ENCODE measurements around the gene RCOR1. TPM values are rescaled to one million over a fixed set of nuclear protein-coding genes. Genes with fewer than 3 reads are reported as not detected.

The RCOR1 gene
- total RNA-seq, 1 experiment from 2014 or later: 102 TPM

- BruUV-seq (replicated peaks): no TSS peak
- Histone ChIP-seq H3K4me3 (ENCODE audit: low read depth, low read length, poor library complexity, severe bottlenecking) (no peak overlapping the region), H3K9me3 (ENCODE audit: low read depth, low read length, poor library complexity, severe bottlenecking) (peaks cover 10% of the 10 kb centered on the region), H3K36me3 (ENCODE audit: insufficient read depth, low read length, poor library complexity, severe bottlenecking) (peaks cover 13% of the 10 kb centered on the region), H3K27me3 (replicated peaks; ENCODE audit: insufficient read depth, low read depth, low read length, poor library complexity) (no peaks in the 10 kb centered on the region), H3K27ac (ENCODE audit: low read depth, low read length, poor library complexity, severe bottlenecking) (no peak overlapping the region), H3K4me1 (ENCODE audit: insufficient read depth, low read length, poor library complexity, severe bottlenecking) (no peaks in the 10 kb centered on the region)
- DNase-seq (ENCODE audit: low spot score): no peak
- CTCF ChIA-PET: no interaction called here
- intact Hi-C loops (cut with micrococcal nuclease; ENCODE audit: unreplicated experiment): no loop called here
- TF ChIP-seq CTCF (conservative IDR thresholded peaks at IDR 0.05; ENCODE audit: low read depth, low read length) (no peak), EZH2 (IDR thresholded peaks at IDR 0.05; ENCODE audit: borderline replicate concordance, low read depth, low read length, poor library complexity, severe bottlenecking) (no peak)
- POLR2A ChIA-PET (ENCODE audit: low non-redundant PET): no interaction called here
Measured at GRCh38 chr14:102746634-102747438, 154.4 kb downstream of the RCOR1 start.

DNA sequence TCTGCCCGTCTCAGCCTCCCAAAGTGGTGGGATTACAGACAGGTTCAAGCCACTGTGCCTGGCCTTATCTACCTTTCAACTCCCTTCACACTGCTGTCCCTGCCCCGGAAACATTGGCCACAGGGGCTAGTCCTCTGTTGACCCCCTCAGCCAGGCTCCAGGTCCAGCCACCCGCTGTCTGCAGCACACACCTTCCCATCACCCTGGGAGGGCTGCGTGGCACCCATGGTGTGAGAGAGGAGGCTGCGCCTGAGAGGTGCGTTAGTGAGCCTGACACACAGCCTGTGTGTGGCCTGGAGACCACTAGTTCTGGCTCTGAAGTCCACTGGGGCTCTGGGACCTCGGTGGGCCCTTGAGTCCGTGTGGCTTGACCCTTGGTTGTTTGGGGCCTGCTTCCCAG lies 156.4 kb downstream of the RCOR1 start:
- Histone ChIP-seq H3K27me3 (replicated peaks; ENCODE audit: insufficient read depth, low read depth, low read length, poor library complexity) (no peaks in the 10 kb centered on the region), H3K4me3 (ENCODE audit: low read depth, low read length, poor library complexity, severe bottlenecking) (no peak overlapping the region), H3K36me3 (ENCODE audit: insufficient read depth, low read length, poor library complexity, severe bottlenecking) (peaks cover 3% of the 10 kb centered on the region), H3K27ac (ENCODE audit: low read depth, low read length, poor library complexity, severe bottlenecking) (no peak overlapping the region), H3K9me3 (ENCODE audit: low read depth, low read length, poor library complexity, severe bottlenecking) (no peaks in the 10 kb centered on the region), H3K4me1 (ENCODE audit: insufficient read depth, low read length, poor library complexity, severe bottlenecking) (no peaks in the 10 kb centered on the region)
- intact Hi-C loops (cut with micrococcal nuclease; ENCODE audit: unreplicated experiment): no loop called here
- POLR2A ChIA-PET (ENCODE audit: low non-redundant PET): no interaction called here
- no peak for TF ChIP-seq EZH2 (IDR thresholded peaks at IDR 0.05; ENCODE audit: borderline replicate concordance, low read depth, low read length, poor library complexity, severe bottlenecking)
- no peak for TF ChIP-seq CTCF (conservative IDR thresholded peaks at IDR 0.05; ENCODE audit: low read depth, low read length)
- no TSS peak for BruUV-seq (replicated peaks)
- CTCF ChIA-PET: no interaction called here
- DNase-seq (ENCODE audit: low spot score): no peak

- CTCF ChIA-PET: no interaction called here
- POLR2A ChIA-PET (ENCODE audit: low non-redundant PET): interaction anchor here (0.6 kb wide), 1 partner anchor 387 kb away, joined by 7 read pairs; the partner anchor contains the start of genes CINP and TECPR2
- Histone ChIP-seq H3K36me3 (ENCODE audit: insufficient read depth, low read length, poor library complexity, severe bottlenecking) (peaks cover 3% of the 10 kb centered on the region), H3K27ac (ENCODE audit: low read depth, low read length, poor library complexity, severe bottlenecking) (peak overlapping the region; percentile 10), H3K9me3 (ENCODE audit: low read depth, low read length, poor library complexity, severe bottlenecking) (no peaks in the 10 kb centered on the region), H3K4me3 (ENCODE audit: low read depth, low read length, poor library complexity, severe bottlenecking) (no peak overlapping the region), H3K27me3 (replicated peaks; ENCODE audit: insufficient read depth, low read depth, low read length, poor library complexity) (no peaks in the 10 kb centered on the region), H3K4me1 (ENCODE audit: insufficient read depth, low read length, poor library complexity, severe bottlenecking) (no peaks in the 10 kb centered on the region)
- no peak for DNase-seq (ENCODE audit: low spot score)
- BruUV-seq (replicated peaks): no TSS peak
- intact Hi-C loops (cut with micrococcal nuclease; ENCODE audit: unreplicated experiment): no loop called here
- TF ChIP-seq EZH2 (IDR thresholded peaks at IDR 0.05; ENCODE audit: borderline replicate concordance, low read depth, low read length, poor library complexity, severe bottlenecking) (no peak), CTCF (conservative IDR thresholded peaks at IDR 0.05; ENCODE audit: low read depth, low read length) (no peak)
Measured at GRCh38 chr14:102749393-102750305, 157.2 kb downstream of the RCOR1 start.
